CD8-positive, alpha-beta memory T cell (primary cell): ENCODE data around the gene HMCN2. TPM values are rescaled to one million over a fixed set of nuclear protein-coding genes. Genes with fewer than 3 reads are reported as not detected.
A peak's percentile ranks its signal among the peaks of the same experiment; 100 is the strongest.

Source experiments
- CTCF ChIA-PET: fragments of 350-600 bp; sonication (Branson Sonifier 250); formaldehyde crosslinking; loops from one replicate; lab custom pipeline; 2021; ENCODE audit warnings: antibody characterized with exemption; lab: Charles Lee
- POLR2A ChIA-PET: fragments of 350-600 bp; sonication (Branson Sonifier 250); formaldehyde crosslinking; loops from one replicate; lab custom pipeline; 2021; ENCODE audit warnings: antibody characterized with exemption; lab: Charles Lee
- DNase-seq, 5 donors: peaks; one replicate each; pipeline versions ENCODE4 v3.0.0 to v3.0.0-alpha.2; 2020 to 2022; ENCODE audit warnings: mixed read lengths in 1 of 5
- H3K27ac ChIP-seq: one replicate; pipeline ENCODE4 v1.7.0; 2013; ENCODE audit warnings: low read depth, mild to moderate bottlenecking, low read length, moderate library complexity
- H3K27me3 ChIP-seq: 2 replicates; pipeline ENCODE4 v1.7.0; 2013; ENCODE audit warnings: low read length, mild to moderate bottlenecking; ENCODE audit not compliant: insufficient read depth, poor library complexity, severe bottlenecking
- H3K36me3 ChIP-seq: 2 replicates; pipeline ENCODE4 v1.7.0; 2013; ENCODE audit warnings: mild to moderate bottlenecking, low read length, moderate library complexity; ENCODE audit not compliant: insufficient read depth
- H3K4me1 ChIP-seq: 2 replicates; pipeline ENCODE4 v1.7.0; 2013; ENCODE audit warnings: mild to moderate bottlenecking, low read length, moderate library complexity; ENCODE audit not compliant: insufficient read depth
- H3K4me3 ChIP-seq: 2 replicates; pipeline ENCODE4 v1.7.0; 2013; ENCODE audit warnings: mild to moderate bottlenecking, low read length
- H3K9me3 ChIP-seq: 2 replicates; pipeline ENCODE4 v1.7.0; 2013; ENCODE audit warnings: mild to moderate bottlenecking, low read length
- H3K27ac Mint-ChIP-seq, 8 donors: one replicate each; pipeline ENCODE4 v1.8.0; 2020 to 2021; ENCODE audit warnings: mixed read lengths in 8 of 8, mild to moderate bottlenecking in 6 of 8, inconsistent platforms in 3 of 8, moderate library complexity in 3 of 8
- H3K27me3 Mint-ChIP-seq, 2 donors: one replicate each; pipeline ENCODE4 v1.8.0; 2020 to 2021; ENCODE audit warnings: mixed read lengths in 2 of 2, mild to moderate bottlenecking in 1 of 2, moderate library complexity in 1 of 2
- H3K36me3 Mint-ChIP-seq, 3 donors: one replicate each; pipeline ENCODE4 v1.8.0; 2020 to 2021; ENCODE audit warnings: mixed read lengths in 3 of 3, inconsistent platforms in 1 of 3, mild to moderate bottlenecking in 1 of 3
- H3K4me1 Mint-ChIP-seq, 3 donors: one replicate each; pipeline ENCODE4 v1.8.0; 2020 to 2021; ENCODE audit warnings: mixed read lengths in 3 of 3, inconsistent platforms in 1 of 3, mild to moderate bottlenecking in 1 of 3
- H3K4me3 Mint-ChIP-seq, 7 donors: one replicate each; pipeline ENCODE4 v1.8.0; 2020 to 2021; ENCODE audit warnings: mixed read lengths in 7 of 7, mild to moderate bottlenecking in 6 of 7, moderate library complexity in 4 of 7, inconsistent platforms in 2 of 7
- H3K9me3 Mint-ChIP-seq, 5 donors: one replicate each; pipeline ENCODE4 v1.8.0; 2020 to 2022; ENCODE audit warnings: mixed read lengths in 5 of 5, mild to moderate bottlenecking in 3 of 5, moderate library complexity in 2 of 5, inconsistent platforms in 1 of 5
- polyA plus RNA-seq: library from polyadenylated mRNA; unstranded; fragments of 300-500 nt; fragmentation: Illumina TruSeq; gene quantifications from one replicate; pipeline ENCODE4 v1.2.3, GENCODE V29; 2021
- total RNA-seq, 2 experiments: library from RNA; stranded (reverse); gene quantifications; one replicate each; pipeline ENCODE4 v1.2.3, GENCODE V29; 2021

The HMCN2 gene
- total and polyA plus RNA-seq, 3 experiments from 2014 or later: not detected

GRCh38 chr9:130235558-130236435 is 29.8 kb upstream of the HMCN2 start:
- Histone ChIP-seq H3K27ac (no peak overlapping the region), H3K36me3 (no peaks in the 10 kb centered on the region), H3K4me1 (peaks cover 14% of the 10 kb centered on the region), H3K9me3 (no peaks in the 10 kb centered on the region), H3K4me3 (no peak overlapping the region), H3K27me3 (no peaks in the 10 kb centered on the region)
- DNase-seq: peak; percentile 53 to 77 (median 63)
- H3K4me3 Mint-ChIP-seq: peak overlapping the region in 5 of 7 donors; percentile 23 to 59 (median 44)
- ChIA-PET CTCF (interaction anchor here (0.8 to 2.0 kb wide), 11 partner anchors 8 to 135 kb away, joined by 3 to 42 read pairs (median 3); no protein-coding TSS in a partner anchor), POLR2A (interaction anchor here (0.5 kb wide), 1 partner anchor 126 kb away, joined by 4 read pairs; no protein-coding TSS in a partner anchor)
- peak overlapping the region in 1 of 8 donors; percentile 54 for H3K27ac Mint-ChIP-seq
- H3K9me3 Mint-ChIP-seq: no peaks in the 10 kb centered on the region
- H3K36me3 Mint-ChIP-seq: no peaks in the 10 kb centered on the region
- H3K4me1 Mint-ChIP-seq: peaks cover 7 to 21% (median 15%) of the 10 kb centered on the region in 3 donors
- H3K27me3 Mint-ChIP-seq: peaks cover 0 to 3% of the 10 kb centered on the region in 2 donors

DNA sequence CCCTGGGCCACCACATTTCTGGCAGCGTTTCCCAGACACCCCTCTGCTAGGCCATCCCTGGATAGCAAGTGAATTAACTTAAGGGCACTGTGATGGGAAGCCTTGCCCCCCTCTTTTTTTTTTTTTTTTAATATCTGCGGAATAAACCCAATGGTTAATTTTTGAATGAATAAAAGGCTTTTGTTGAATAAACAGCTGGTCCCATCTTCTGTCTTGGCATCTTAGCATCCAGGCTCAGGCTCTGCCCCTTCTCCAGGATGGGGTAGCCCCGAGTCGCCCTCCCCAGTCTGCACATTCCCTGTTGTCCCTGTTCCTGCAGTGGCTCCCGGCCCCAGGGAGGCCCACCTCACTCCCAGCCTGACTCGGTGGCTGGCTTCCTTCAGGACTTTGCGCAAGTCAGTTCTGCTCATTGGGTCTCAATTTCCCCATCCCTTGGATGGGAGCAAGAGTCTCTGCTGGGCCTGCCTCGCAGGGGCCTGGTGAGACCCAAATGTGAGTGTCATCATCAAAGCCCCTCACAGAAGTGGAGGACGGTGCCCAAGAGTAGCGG is 29.0 kb upstream of the HMCN2 start:
- Histone ChIP-seq H3K4me3 (no peak overlapping the region), H3K36me3 (no peaks in the 10 kb centered on the region), H3K27me3 (no peaks in the 10 kb centered on the region), H3K9me3 (no peaks in the 10 kb centered on the region), H3K27ac (no peak overlapping the region), H3K4me1 (peaks cover 15% of the 10 kb centered on the region)
- H3K4me3 Mint-ChIP-seq: no peak overlapping the region
- no peaks in the 10 kb centered on the region for H3K9me3 Mint-ChIP-seq
- ChIA-PET CTCF (interaction anchor here (0.6 to 2.0 kb wide), 12 partner anchors 9 to 171 kb away, joined by 3 to 42 read pairs (median 3); no protein-coding TSS in a partner anchor), POLR2A (interaction anchor here (0.5 kb wide), 1 partner anchor 127 kb away, joined by 4 read pairs; no protein-coding TSS in a partner anchor)
- H3K27ac Mint-ChIP-seq: no peak overlapping the region
- peaks cover 0 to 3% of the 10 kb centered on the region in 2 donors for H3K27me3 Mint-ChIP-seq
- no peak for DNase-seq
- peaks cover 8 to 24% (median 19%) of the 10 kb centered on the region in 3 donors for H3K4me1 Mint-ChIP-seq
- H3K36me3 Mint-ChIP-seq: no peaks in the 10 kb centered on the region

DNA sequence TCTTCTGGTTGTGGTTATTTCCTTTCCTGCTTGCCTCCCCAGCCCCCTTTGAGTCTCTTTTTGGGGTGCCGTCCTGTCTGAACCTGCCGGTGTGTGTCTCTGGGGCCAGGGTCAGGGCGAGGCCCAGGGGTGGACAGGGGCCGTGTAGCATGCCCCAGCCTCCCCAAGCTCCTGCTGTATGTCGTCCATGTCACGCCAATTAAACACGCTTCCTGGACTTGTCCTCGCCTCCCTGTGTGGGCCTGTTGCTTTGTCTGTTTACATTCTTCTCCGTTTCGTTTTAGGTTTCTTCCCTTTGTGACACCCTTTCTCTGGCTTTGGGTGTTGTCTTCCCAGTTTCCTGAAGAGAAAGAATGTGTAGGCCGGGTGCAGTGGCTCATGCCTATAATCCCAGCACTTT is 28.5 kb upstream of the HMCN2 start:
- H3K4me3 Mint-ChIP-seq: no peak overlapping the region
- ChIA-PET POLR2A (no interaction called here), CTCF (interaction anchor here (0.6 to 10.9 kb wide), 7 partner anchors 9 to 171 kb away, joined by 3 to 86 read pairs (median 4); no protein-coding TSS in a partner anchor)
- H3K4me1 Mint-ChIP-seq: peaks cover 8 to 24% (median 19%) of the 10 kb centered on the region in 3 donors
- DNase-seq: no peak
- peaks cover 0 to 3% of the 10 kb centered on the region in 2 donors for H3K27me3 Mint-ChIP-seq
- no peaks in the 10 kb centered on the region for H3K9me3 ChIP-seq
- no peaks in the 10 kb centered on the region for H3K36me3 ChIP-seq
- no peaks in the 10 kb centered on the region for H3K36me3 Mint-ChIP-seq
- H3K4me1 ChIP-seq: peaks cover 15% of the 10 kb centered on the region
- no peak overlapping the region for H3K4me3 ChIP-seq
- no peaks in the 10 kb centered on the region for H3K9me3 Mint-ChIP-seq
- H3K27ac Mint-ChIP-seq: no peak overlapping the region
- H3K27ac ChIP-seq: no peak overlapping the region
- H3K27me3 ChIP-seq: no peaks in the 10 kb centered on the region

DNA sequence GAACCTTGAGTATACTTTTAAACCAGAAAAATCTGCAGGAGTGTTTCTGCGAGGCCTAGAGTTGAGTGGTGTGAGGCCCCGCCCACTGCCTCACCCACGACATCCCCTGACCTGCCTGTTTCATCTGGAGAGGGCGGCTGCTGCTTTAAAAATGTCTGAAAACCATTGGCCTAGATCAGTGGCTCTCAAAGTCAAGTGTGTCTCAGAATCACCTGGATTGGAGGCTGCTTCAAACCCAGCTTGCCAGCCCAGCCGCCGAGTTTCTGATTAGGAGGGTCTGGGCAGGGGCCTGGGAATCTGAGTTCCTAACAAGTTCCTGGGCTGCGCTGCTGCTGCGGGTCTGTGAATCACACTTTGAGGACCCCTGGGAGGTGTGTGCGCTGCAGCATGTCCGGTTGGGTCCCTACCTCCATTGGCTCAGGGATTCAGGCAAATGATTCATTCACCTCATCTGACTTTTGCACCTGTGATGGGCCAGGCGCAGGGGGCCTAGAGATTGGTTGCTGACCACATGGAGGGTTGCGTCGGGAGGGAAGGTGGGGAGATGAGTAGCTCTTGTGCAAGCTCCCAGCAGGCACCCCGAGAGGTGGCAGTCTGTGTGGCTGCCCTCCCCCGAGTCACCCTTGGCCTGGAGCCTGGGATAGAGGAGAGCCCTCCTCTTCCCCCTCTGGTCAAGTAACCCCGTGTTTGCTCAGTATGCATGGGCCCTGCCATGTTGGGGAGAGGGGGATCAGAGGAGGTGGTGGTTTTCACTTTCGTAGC is 27.6 kb upstream of the HMCN2 start:
- peaks cover 0 to 3% of the 10 kb centered on the region in 2 donors for H3K27me3 Mint-ChIP-seq
- Histone ChIP-seq H3K27me3 (no peaks in the 10 kb centered on the region), H3K4me3 (no peak overlapping the region), H3K4me1 (peaks cover 19% of the 10 kb centered on the region), H3K36me3 (no peaks in the 10 kb centered on the region), H3K27ac (no peak overlapping the region), H3K9me3 (no peaks in the 10 kb centered on the region)
- DNase-seq: no peak
- ChIA-PET POLR2A (no interaction called here), CTCF (interaction anchor here (1.1 to 10.9 kb wide), 2 partner anchors 8 to 130 kb away, joined by 3 to 86 read pairs; no protein-coding TSS in a partner anchor)
- peaks cover 11 to 28% (median 24%) of the 10 kb centered on the region in 3 donors for H3K4me1 Mint-ChIP-seq
- H3K4me3 Mint-ChIP-seq: no peak overlapping the region
- no peaks in the 10 kb centered on the region for H3K36me3 Mint-ChIP-seq
- H3K27ac Mint-ChIP-seq: no peak overlapping the region
- no peaks in the 10 kb centered on the region for H3K9me3 Mint-ChIP-seq

- Mint-ChIP-seq H3K4me3 (no peak overlapping the region), H3K27me3 (peaks cover 1 to 3% of the 10 kb centered on the region in 2 donors), H3K9me3 (no peaks in the 10 kb centered on the region), H3K27ac (peak overlapping the region in 3 of 8 donors; percentile 17 to 66 (median 36)), H3K36me3 (no peaks in the 10 kb centered on the region), H3K4me1 (peaks cover 17 to 35% (median 28%) of the 10 kb centered on the region in 3 donors)
- Histone ChIP-seq H3K27ac (no peak overlapping the region), H3K4me1 (peaks cover 25% of the 10 kb centered on the region), H3K27me3 (no peaks in the 10 kb centered on the region), H3K36me3 (no peaks in the 10 kb centered on the region), H3K4me3 (no peak overlapping the region), H3K9me3 (no peaks in the 10 kb centered on the region)
- ChIA-PET POLR2A (no interaction called here), CTCF (interaction anchor here (10.9 kb wide), 1 partner anchor 132 kb away, joined by 86 read pairs; no protein-coding TSS in a partner anchor)
- no peak for DNase-seq
These were observed 26.2 kb upstream of the HMCN2 start for GRCh38 chr9:130239363-130239695.

DNA sequence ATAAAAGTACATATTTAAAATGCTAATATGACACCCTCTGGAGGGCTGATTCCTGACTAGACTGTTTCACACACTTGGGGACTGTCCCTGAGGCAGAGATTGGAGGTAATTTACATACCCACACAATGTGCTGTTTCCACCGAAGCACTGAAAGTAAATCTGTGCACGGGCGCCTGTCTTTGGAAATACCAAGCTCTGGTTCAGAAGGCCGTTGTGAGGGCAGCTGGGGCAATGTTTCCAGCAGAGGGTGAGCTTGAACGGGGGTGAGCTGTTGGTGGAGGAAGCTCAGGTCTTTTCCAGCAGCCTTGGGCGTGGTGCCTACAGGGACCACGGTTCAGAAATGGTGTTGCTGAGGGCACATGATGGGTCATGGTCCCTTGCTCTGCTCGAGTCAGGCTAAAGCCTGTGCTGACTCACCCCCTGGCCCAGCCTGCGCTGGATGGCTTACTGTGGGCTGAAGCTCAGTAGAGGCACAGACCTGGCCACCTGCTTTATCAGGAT is 25.8 kb upstream of the HMCN2 start:
- peak overlapping the region in 5 of 8 donors; percentile 17 to 66 (median 42) for H3K27ac Mint-ChIP-seq
- no peak overlapping the region for H3K4me3 ChIP-seq
- H3K4me1 ChIP-seq: peaks cover 25% of the 10 kb centered on the region
- POLR2A ChIA-PET: no interaction called here
- H3K27me3 Mint-ChIP-seq: peaks cover 1 to 3% of the 10 kb centered on the region in 2 donors
- no peaks in the 10 kb centered on the region for H3K36me3 ChIP-seq
- H3K36me3 Mint-ChIP-seq: no peaks in the 10 kb centered on the region
- CTCF ChIA-PET: interaction anchor here (10.9 kb wide), 1 partner anchor 132 kb away, joined by 86 read pairs; no protein-coding TSS in a partner anchor
- no peak overlapping the region for H3K4me3 Mint-ChIP-seq
- no peak overlapping the region for H3K27ac ChIP-seq
- no peak for DNase-seq
- H3K27me3 ChIP-seq: no peaks in the 10 kb centered on the region
- no peaks in the 10 kb centered on the region for H3K9me3 ChIP-seq
- H3K9me3 Mint-ChIP-seq: no peaks in the 10 kb centered on the region
- peaks cover 17 to 35% (median 28%) of the 10 kb centered on the region in 3 donors for H3K4me1 Mint-ChIP-seq

DNA sequence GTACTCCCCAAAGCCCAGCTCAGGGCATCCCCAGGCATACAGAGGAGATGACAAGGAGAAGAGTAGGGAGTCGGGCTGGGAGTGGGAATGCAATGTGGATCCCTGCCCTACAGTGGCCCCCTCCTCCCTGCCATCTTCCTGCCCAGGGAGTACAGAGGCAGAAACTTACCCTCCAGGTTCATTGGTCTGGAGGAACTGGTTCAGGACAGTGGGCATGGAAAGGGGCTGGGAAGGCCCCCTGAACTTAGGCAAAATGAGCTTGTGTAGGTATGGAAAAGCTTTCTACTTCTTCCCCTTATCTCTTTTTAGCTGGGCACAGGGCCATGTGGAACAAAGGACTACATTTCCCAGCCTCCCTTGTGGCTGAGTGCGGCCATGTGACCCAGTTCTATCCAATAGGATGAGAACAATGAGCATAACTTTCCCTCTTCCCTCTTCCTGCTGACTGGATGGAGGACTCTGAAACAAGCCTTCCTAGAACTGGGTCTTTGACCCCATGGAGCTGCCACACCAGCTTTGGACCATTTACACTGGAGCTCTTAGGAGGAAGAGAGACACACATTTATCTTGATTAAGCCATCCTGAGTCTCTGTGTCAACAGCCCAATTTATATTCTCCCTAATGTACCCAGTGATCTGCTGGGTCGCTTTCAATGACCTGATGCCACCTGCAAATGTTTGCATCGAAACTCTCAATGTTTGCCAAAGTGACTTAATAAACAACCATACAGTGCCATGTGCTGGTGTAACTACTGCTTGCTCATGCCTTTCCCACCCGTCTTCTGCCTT is 25.0 kb upstream of the HMCN2 start:
- peaks cover 25% of the 10 kb centered on the region for H3K4me1 ChIP-seq
- H3K27me3 Mint-ChIP-seq: peaks cover 1 to 3% of the 10 kb centered on the region in 2 donors
- peak overlapping the region in 1 of 8 donors; percentile 60 for H3K27ac Mint-ChIP-seq
- peaks cover 17 to 35% (median 28%) of the 10 kb centered on the region in 3 donors for H3K4me1 Mint-ChIP-seq
- no peaks in the 10 kb centered on the region for H3K36me3 Mint-ChIP-seq
- H3K27ac ChIP-seq: no peak overlapping the region
- no peaks in the 10 kb centered on the region for H3K27me3 ChIP-seq
- POLR2A ChIA-PET: no interaction called here
- H3K4me3 Mint-ChIP-seq: peak overlapping the region in 1 of 7 donors; percentile 20
- no peaks in the 10 kb centered on the region for H3K36me3 ChIP-seq
- no peaks in the 10 kb centered on the region for H3K9me3 Mint-ChIP-seq
- peak in 4 of 5 donors; percentile 19 to 59 (median 26) for DNase-seq
- H3K4me3 ChIP-seq: no peak overlapping the region
- H3K9me3 ChIP-seq: no peaks in the 10 kb centered on the region
- CTCF ChIA-PET: interaction anchor here (10.9 kb wide), 1 partner anchor 133 kb away, joined by 86 read pairs; no protein-coding TSS in a partner anchor
